ENCODE results near the gene YIF1B. TPM values are rescaled to one million over a fixed set of nuclear protein-coding genes. Genes with fewer than 3 reads are reported as not detected.

YIF1B gene
- total RNA-seq, 1 donor from 2014 or later, result 25.1 TPM

DNA sequence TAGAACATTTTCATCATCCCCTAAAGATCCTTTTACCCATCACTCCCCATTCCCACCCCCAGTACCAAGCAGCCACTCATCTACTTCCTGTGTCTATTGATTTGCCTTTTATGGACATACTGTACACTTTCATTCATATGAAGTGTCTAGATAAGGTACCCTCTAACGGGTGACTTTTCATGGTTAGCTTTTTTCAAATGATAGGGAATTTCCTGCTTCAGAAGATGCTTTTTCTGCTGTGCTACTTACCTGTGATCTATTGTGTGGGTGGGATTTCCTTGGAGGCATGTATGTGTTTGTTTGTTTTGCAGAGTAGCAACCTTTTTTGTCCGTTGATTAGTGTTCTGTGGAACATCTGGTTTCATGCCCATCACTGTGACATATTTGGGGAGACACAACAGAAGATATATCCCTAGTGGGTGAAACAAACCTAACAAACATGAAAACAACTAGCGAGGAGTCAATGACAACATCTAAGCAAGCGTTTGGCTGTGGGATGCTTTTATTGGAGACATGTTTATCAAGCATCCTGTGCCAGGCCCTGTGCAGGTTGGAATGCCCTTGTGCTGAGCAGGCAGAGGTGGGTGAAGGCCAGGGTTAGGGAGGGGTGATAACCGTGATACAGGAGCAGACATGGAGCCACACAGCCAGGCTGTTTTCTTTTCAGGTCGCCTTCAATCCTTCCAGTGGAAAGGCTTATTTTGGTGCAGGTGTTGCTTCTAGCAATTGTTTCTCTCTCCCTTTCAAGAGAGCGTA lies 33.8 kb downstream of the YIF1B start:
- DNase-seq (ENCODE audit: low spot score) (no peak), ATAC-seq (no peak)
- intact Hi-C loops (cut with DNase I), result no loop called here

DNA sequence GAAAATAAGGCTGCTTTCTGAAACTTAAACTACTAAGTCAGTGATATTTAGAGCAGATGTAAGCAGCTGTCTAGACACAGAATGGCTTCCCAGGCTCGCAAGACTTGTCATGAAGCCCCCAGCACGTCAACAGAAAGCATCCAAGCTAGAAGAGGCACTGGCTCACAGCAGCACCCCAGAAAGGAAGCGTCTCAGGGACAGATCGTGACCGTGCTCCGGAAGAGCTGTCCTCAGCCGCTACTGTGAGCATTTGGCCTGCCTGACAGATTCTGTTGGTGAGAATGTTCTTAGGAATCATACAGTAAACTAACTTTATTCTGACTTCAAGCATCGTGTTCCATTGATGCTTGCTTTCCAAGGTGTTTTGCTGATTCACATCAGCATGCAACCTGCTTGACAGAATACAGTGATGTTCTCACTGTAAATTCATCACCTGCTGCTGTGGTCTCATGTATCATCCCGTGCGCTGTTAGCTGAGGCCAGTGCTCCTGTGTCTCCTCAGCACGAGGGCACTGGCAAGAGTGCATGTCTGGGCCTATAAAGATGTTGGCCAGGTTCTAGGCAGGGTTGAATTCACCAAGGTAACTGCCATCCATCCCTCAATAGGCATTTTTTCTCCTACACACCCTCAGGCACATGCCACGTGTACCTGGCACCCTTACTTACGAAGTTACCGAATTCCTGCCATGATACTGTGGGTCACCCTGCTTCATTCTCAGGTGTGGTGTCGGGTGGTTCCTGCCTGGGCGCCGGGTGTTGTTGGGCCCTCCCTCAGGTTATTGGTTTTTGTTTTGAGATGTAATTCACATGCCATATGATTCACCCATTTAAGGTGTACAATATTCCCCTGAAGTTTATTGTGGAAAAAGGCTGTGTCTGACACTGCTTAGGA lies 35.5 kb downstream of the YIF1B start:
- ATAC-seq (no peak), DNase-seq (ENCODE audit: low spot score) (no peak)
- intact Hi-C loops (cut with DNase I), result no loop called here

GRCh38 chr19:38278751-38279150 lies 37.0 kb downstream of the YIF1B start:
- DNase-seq (ENCODE audit: low spot score), result no peak
- intact Hi-C loops (cut with DNase I), result no loop called here
- no peak for ATAC-seq

DNA sequence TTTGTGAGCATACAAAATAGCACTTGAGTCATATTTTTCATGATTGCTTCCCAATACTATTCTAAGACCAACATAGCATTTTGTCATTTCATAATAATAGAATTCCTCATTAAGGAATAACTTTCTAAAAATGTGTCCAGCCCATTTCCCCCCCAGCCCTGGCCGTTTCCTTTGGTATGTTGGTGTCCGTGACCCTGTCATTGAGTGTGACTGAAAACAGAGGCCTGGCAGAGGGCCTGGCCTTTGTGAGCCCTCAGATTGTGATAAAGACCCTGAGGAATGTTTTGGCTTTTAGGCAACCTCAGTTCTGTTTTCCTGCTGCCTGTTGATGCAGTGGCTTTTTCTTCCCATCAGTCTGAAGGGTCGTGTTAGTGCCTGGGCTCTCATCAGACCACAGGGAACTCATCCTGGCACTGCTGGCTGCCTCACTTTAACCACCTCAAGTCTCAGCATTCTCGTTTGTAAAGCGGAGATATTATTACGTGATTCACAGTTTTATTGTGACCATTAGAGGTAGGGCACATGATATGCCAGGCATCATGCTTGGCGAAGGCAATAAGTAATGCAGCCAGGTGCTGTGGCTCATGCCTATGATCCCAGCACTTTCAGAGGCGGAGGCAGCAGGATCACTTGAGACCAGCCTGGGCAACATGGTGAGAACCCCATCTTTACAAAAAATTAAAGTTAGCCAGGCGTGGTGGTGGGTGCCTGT lies 37.6 kb downstream of the YIF1B start:
- peak; percentile 67 for ATAC-seq
- intact Hi-C loops (cut with DNase I), result no loop called here
- no peak for DNase-seq (ENCODE audit: low spot score)

DNA sequence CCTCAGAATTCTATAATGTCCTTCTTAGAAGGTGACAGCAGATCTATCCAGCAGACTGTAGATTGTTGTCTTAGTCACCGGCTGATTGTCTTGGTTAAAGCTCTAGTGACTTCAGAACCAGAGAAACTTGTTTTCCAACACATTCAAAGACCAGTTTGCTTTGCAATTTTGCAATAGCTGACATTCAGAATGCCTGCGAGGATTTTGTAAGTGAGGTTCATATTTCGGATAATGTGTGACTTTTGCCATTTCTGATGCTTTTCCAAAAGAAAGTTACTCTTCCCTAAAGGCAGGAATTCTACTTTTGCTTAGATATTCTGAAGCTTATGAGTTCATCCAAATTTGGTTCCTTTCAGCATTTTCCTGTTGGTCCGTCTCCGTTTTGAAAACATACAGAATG lies 38.2 kb downstream of the YIF1B start:
- DNase-seq (ENCODE audit: low spot score) (no peak), ATAC-seq (peak; percentile 65)
- intact Hi-C loops (cut with DNase I), result no loop called here

DNA sequence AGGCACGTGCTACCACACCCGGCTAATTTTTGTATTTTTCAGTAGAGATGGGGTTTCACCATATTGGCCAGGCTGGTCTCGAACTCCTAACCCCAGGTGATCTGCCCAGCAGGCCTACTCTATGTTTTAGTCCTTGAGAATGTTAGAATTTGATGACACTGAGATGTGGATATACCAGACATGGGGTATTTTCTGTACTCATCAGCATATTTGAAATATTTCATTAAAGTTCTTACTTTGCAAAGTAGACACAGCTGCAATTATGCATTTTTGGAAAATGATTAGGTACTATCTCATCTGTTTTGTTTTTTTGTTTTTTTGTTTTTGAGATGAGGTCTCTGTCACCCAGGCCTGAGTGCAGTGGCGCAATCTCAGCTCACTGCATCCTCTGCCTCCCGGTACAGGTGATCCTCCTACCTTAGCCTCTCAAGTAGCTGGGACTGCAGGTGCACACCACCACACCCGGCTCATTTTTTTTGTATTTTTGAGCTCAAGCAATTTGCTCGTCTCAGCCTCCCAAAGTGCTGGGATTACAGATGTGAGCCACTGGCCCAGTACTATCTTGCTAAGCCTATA lies 38.7 kb downstream of the YIF1B start:
- DNase-seq (ENCODE audit: low spot score) (no peak), ATAC-seq (no peak)
- intact Hi-C loops (cut with DNase I), result no loop called here

DNA sequence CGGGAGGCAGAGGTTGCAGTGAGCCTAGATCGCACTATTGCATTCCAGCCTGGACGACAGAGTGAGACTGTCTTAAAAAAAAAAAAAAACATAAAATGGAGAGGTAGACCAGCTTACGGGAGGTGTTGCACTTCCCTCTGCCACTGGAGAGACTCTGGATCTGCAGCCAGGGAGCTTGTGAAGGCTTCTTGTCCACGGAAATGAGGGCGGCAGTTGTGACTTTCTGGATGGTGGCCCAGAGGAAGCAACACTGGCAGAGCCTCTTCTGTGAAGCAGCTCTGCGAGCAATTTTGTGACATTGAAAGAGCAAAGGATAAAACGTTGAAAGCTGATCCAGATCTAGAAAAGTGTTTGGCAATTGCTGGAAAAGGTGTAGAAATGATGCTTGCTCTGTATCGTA lies 41.0 kb downstream of the YIF1B start:
- intact Hi-C loops (cut with DNase I), result no loop called here
- DNase-seq (ENCODE audit: low spot score) (no peak), ATAC-seq (no peak)

GRCh38 chr19:38273499-38273898 lies 42.2 kb downstream of the YIF1B start:
- DNase-seq (ENCODE audit: low spot score) (no peak), ATAC-seq (no peak)
- intact Hi-C loops (cut with DNase I), result no loop called here

GRCh38 chr19:38270587-38271167 lies 45.1 kb downstream of the YIF1B start:
- DNase-seq (ENCODE audit: low spot score) (no peak), ATAC-seq (no peak)
- intact Hi-C loops (cut with DNase I), result no loop called here

GRCh38 chr19:38268539-38268938 lies 47.2 kb downstream of the YIF1B start:
- DNase-seq (ENCODE audit: low spot score), result no peak
- intact Hi-C loops (cut with DNase I), result no loop called here
- ATAC-seq, result no peak

- DNase-seq (ENCODE audit: low spot score) (no peak), ATAC-seq (no peak)
- intact Hi-C loops (cut with DNase I), result no loop called here
Measured at GRCh38 chr19:38267761-38268483, 47.8 kb downstream of the YIF1B start.

- DNase-seq (ENCODE audit: low spot score) (no peak), ATAC-seq (no peak)
- intact Hi-C loops (cut with DNase I), result no loop called here
Measured at GRCh38 chr19:38266981-38267597, 48.7 kb downstream of the YIF1B start.

DNA sequence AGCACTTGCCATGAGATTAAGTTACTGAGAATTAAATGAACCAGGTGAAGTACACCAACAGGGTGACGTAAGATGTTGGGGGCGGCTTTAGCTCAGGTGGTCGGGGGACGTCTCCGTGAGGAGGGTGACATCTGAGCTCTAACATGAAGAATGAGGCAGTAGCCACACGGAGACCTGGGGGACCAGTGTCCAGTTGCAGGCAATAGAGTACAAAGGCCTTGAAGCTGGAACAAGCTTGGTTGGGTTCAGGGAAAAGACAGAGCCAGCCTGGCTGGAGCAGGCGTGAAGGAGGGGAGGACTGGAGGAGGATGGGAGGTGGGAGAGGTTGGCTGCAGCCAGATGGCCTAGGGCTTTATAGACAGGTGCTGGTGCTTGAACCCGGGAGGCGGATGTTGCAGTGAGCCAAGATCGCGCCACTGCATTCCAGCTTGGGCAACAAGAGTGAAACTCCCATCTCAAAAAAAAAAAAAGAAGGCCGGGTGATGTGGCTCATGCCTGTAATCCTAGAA lies 49.8 kb downstream of the YIF1B start:
- no peak for DNase-seq (ENCODE audit: low spot score)
- intact Hi-C loops (cut with DNase I), result no loop called here
- ATAC-seq, result no peak

DNA sequence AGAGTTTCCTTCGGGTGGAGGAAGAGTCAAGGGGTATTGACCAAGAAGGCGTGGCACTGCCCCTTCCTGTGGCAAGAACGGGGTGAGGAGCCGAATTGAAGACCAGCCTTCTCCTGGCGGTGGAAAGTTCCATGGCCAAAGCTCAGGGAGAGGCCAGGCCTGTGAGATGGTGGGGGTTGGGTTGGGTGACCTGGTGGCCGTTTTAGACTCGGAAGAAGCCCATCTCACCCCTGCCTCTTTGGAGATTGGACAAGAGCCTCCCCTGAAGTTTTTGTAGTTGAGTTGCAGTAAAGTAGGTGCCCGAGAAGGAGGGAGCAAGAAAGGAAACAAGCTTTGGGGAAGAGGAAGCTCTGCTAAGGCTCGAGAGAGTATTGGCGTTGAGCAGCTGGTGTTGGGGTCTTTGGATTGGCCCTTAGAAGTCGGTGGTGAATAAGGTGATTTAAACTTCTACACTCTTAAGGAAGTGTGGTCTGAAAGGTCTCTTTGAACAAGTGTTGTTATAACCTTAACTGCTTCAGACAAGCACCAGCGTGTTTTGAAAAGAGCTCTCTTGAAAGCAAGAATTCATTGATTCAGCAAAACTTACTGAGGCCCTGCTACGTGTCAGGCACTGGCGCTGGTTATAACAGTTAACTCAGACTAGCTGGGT lies 50.4 kb downstream of the YIF1B start:
- intact Hi-C loops (cut with DNase I), result no loop called here
- peak; percentile 49 for ATAC-seq
- no peak for DNase-seq (ENCODE audit: low spot score)

- intact Hi-C loops (cut with DNase I), result no loop called here
- no peak for DNase-seq (ENCODE audit: low spot score)
- ATAC-seq, result peak; percentile 34
Measured at GRCh38 chr19:38264486-38265212, 51.1 kb downstream of the YIF1B start, which contains the start of gene SPINT2. Gene SPINT2, plus strand, starts transcription at chr19:38264573. Its CDS starts 320 bp downstream, at chr19:38264893.

DNA sequence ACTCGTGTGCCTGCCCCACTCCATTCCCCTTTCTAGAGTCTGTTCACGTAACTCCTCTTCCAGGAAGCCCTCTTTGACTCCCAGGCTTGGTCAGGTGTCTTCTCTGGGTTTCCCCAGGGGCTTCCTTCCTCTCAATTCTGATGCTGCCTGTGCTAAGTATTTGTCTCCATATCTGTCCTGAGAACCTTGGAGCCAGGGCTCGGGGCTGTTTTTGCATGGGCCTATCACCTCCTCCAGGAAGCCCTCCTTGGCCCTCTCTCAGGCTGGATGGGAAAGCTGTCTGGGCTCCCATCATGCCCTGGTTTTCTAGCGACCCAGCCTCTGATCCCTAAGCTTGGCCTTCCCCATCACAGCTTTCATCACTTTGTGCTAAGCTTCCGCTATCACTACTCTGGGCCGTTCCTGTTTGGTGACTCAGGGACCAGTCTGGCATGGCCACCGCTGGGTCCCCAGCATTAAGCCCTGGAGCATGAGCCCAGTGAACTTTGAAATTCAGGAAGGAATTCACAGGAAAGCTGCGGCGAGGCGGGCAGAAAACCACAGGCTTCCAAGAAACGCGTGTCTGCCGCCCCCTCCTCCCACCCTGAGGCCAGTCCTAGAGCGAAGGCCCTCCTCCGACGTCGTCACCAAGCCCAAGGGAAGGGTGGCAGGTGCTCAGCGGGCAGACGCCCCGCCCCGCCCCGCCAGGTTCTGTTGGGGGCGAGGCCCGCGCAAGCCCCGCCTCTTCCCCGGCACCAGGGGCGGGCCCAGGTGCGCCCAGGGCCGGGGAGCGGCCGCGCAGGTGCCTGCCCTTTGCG lies 51.9 kb downstream of the YIF1B start:
- DNase-seq (ENCODE audit: low spot score) (no peak), ATAC-seq (peak; percentile 51)
- intact Hi-C loops (cut with DNase I), result no loop called here
